ENCODE data around the gene SPG7.

DNA sequence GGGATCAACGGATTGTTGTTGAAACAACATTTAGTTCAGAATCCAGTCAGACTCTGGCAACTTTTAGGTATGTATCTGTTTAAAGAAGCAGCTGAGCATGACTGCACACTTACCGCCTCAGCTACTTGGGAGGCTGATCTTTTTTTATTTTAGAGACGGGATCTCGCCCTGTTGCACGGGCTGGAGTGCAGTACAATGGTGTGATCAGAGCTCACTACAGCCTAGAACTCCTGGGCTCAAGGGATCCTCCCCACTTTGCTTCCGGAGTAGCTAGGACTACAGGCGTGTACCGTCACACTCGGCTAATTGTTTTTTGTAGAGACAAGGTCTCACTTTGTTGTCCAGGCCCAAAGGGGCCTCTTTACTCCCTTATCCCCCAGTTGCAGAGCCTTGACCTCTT, 2.3 kb downstream of the SPG7 start:
- TF ChIP-seq, protein P1, sequence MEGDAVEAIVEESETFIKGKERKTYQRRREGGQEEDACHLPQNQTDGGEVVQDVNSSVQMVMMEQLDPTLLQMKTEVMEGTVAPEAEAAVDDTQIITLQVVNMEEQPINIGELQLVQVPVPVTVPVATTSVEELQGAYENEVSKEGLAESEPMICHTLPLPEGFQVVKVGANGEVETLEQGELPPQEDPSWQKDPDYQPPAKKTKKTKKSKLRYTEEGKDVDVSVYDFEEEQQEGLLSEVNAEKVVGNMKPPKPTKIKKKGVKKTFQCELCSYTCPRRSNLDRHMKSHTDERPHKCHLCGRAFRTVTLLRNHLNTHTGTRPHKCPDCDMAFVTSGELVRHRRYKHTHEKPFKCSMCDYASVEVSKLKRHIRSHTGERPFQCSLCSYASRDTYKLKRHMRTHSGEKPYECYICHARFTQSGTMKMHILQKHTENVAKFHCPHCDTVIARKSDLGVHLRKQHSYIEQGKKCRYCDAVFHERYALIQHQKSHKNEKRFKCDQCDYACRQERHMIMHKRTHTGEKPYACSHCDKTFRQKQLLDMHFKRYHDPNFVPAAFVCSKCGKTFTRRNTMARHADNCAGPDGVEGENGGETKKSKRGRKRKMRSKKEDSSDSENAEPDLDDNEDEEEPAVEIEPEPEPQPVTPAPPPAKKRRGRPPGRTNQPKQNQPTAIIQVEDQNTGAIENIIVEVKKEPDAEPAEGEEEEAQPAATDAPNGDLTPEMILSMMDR (IDR thresholded peaks at IDR 0.05; ENCODE audit: poor library complexity), result no peak
- TF ChIP-seq EZH2 (IDR thresholded peaks at IDR 0.05; ENCODE audit: borderline replicate concordance) (no peak), EZH2phosphoT487 (IDR thresholded peaks at IDR 0.05; ENCODE audit: low read depth, severe bottlenecking, unreplicated experiment) (no peak)

All from hepatocyte (in vitro differentiated cells).